GM21576 (cell line): ENCODE measurements around the gene C9orf153.
"Not testable (repeated sequence)": the region's sequence is repeated elsewhere in the genome, so short reads cannot be mapped to it uniquely, and the experiment has no call there.

Experiments
- ATAC-seq: cut with Tn5 transposase; IDR thresholded peaks from one replicate; pipeline ENCODE4 v1.9.1; 2021; ENCODE audit warnings: mild to moderate bottlenecking, moderate library complexity; ENCODE audit not compliant: unreplicated experiment

C9orf153 gene

DNA sequence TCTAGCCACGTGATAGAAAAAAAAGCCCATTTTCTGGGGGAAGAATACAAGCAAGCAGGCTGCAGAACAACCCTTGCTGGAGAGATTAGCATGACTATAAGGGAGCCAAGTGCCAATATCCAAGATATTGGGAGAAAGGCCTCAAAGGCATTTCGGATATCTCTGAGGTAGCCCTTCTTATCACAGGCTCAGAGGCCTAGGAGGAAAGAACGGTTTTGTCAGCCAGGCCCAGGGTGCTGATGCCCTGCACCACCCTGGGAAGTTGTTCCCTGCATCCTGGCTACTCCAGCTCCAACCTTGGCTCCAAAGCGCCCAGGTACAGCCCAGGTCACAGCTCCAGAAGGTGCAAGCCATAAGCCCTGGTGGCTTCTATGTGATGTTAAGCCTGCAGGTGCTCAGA lies 66.4 kb downstream of the C9orf153 start:
- ATAC-seq = no peak

DNA sequence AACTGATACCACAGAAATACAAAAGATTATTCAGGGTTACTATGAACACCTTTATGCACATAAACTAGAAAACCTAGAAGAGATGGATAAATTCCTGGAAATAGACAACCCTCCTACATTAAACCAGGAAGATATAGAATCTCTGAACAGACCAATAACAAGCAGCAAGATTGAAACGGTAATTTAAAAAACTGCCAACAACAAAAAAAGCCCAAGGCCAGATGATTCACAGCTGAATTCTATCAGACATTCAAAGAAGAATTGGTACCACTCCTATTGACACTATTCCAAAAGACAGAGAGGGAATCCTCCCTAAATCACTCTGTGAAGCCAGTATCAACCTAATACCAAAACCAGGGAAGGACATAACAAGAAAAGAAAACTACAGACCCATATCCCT lies 68.8 kb downstream of the C9orf153 start:
- not testable (repeated sequence) for ATAC-seq

DNA sequence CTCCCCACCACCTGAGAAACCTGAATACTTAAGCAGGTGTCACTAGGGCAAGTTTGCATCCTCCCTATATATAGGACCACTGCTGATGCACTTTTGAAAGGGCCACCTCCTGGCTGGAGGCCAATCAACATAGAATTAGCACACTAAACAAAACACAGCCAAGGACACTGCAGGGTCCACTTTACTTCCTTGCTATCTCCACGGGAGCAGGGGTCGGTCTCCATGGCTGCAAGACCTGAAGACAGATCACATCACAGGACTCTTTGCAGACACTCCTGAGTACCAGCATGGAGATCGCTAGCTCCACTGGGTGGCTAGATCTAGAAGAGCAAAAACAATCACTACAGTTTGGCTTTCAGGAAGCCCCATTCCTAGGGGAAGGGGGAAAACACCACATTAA lies 72.3 kb downstream of the C9orf153 start:
- no peak for ATAC-seq

DNA sequence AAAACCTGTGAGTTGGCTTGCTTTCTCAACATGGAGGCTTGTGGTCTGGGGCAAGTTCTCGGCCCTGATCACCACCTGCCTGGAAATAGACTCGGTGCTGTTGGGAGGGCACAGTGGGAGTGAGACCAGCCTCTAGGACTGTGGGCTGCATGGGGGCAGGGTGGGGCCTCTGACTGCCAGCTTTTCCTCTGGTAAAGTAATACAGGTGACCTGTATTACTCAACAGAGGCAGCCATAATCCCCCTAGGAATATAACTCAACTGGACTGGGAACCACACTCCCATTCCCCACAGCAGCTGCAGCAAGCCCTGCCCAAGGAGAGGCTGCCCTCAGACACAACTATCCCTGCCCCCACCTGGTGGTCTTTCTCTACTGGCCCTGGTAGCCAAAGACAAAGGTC lies 72.8 kb downstream of the C9orf153 start:
- no peak for ATAC-seq

DNA sequence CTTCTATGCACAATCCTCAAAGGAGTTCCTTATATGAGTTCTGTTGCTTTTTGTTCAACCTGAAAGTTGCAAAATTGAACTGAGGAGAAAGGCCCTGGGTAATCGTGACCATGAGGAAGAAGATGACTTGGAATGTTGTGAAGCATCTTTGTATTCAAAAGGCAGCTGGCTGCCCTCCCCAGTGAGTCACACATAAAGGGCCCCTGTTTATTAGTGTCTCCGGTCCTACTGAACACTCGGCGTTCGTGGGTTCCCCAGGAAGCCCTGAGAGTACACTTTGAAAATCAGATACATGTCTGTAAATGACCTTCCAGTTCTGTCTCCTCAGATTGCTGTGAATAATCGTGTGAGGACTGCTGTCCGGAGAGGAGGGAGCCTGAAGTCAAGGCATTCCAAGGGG lies 73.6 kb downstream of the C9orf153 start:
- no peak for ATAC-seq

DNA sequence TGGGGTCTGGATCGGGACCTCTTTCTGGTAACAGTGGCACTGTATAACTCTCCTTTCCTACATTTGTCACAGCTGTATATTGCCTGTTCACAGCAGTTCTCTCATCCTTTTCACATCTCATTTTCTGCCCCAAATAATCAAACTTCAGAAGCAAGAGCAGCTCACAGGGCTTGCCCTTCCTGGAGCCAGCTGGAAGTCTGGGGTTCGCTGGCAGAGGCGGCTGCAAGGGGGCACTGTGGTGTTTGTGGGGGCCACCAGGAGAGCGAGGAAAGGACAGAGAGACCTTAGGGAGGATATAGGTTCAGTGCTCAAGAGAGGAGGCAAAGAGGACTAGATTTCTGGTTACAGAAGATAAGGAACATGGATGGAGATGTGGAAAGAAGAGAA lies 75.3 kb downstream of the C9orf153 start:
- no peak for ATAC-seq

DNA sequence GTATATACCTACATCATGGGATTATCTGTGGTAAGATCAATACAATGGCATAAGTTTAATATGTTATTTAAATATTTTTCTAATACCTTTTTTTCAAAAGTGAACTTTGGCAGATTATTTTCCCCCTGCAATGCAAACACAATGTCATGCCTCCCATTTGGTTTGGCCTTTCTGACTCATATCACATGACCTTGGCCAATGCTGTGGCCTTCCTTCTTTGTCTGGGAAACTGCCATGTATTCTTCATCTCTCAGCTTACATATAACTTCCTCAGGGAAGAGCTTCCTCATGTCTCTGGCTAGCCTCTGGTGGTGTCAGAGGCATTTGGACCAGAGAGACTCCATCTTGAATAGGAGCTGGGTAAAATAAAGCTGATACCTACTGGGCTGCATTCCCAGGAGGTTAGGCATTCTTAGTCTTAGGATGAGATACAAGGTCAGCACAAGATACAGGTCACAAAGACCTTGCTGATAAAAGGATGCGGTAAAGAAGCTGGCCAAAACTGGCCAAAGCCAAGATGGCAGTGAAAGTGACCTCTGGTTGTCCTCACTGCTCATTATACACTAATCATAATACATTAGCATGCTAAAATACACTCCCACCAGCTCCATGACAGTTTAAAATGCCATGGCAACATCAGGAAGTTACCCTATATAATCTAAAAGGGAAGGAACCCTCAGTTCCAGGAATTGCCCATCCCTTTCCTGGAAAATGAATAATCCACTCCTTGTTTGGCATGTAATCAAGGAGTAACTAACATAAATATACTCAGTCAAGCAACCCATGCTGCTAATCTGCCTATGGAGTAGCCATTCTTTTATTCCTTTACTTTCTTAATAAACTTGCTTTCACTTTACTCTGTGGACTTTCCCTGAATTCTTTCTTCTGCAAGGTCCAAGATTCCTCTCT lies 76.0 kb downstream of the C9orf153 start:
- no peak for ATAC-seq

DNA sequence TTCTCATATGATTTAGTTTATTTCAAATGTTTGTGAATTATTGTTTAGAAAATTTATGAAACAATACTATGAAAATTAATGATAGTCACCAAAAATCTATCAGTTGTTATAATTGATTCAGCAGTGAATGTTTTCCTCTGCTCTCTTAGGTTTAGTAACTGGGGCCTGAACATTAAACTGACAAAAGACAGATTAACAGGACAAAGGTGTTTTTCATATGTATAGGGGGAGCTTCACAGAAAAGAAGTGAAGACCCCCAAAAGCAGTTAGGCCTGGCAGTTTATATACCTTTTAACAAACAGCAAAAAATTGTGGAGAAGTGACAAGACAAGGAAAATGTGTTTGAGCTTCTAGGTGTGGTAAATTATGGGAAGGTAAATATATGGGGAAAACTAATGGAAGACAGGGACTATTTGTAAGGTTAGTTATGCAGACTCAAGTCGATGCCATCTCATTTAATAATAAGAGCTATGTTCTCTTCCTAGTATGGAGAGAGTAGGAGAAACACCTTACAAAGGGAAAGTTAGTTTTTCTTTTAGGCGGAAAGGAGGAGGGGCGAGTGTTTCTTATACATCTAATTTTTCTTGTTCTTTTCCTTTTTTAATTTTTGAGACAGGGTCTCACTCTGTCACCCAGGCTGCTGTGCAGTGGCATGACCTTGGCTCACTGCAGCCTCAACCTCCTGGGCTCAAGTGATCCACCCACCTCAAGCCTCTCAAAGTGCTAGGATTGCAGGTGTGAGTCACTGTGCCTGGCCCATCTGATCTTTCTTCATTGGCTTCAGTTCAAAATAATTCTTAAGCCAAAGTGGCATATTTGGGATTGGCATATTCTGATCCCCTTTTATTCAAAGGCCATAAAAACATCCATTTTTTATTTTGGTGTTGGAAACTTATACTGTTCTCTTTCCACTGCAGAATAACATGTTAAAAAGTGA lies 77.8 kb downstream of the C9orf153 start:
- no peak for ATAC-seq

DNA sequence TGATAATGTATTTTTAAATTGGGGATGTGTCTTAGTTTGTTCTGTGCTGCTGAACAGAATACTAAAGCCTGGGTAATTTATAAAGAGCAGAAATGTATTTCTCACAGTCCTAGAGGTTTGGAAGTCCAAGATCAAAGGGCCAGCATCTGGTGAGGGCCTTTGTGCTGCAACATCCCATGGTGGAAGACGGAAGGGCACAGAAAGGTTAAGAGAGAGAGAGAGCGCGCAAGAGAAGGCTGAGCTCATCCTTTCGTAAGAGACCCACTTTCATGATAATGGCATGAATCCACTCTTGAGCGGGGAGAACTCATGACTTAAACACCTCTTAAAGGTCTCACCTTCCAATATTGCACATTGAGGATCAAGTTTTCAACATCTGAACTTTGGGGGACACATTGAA lies 81.0 kb downstream of the C9orf153 start:
- ATAC-seq = no peak

DNA sequence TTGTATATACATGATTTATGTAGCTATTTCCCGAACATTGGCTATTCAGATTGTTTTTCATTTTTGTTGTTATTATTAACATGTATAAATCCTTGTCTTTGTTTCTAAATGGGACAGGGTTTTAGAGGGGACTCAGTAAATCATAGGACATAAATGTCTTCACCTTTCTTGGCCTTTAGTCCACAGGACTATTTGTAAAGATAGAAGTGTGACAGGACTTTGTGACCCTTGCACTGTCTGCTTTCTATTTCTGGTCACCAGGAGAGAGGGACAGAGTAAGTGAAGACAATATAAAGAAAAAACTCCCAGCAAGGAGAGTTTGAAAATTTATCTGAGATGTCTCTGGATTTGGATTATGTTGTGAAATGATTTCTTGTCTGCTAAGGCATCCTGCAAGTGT lies 81.5 kb downstream of the C9orf153 start:
- no peak for ATAC-seq

DNA sequence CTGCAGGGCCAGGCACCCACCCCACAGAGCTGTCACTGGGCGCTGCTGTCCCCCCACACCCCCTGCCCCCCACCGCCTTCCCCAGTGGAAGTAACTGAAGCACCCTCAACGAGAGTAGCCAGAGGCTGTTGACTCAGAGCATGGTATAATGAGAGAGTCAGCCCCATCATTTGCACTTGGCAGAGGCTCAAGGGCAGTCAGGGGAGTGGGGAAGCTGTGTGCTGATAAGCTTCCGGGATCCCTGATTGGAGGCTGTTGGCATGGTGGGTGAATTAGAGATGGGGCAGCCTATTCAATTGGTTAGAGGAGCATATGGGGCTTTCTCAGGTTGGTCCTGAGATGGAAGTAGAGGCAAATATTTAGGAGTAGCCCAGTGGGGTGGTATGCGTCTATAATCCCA lies 83.0 kb downstream of the C9orf153 start:
- no peak for ATAC-seq

DNA sequence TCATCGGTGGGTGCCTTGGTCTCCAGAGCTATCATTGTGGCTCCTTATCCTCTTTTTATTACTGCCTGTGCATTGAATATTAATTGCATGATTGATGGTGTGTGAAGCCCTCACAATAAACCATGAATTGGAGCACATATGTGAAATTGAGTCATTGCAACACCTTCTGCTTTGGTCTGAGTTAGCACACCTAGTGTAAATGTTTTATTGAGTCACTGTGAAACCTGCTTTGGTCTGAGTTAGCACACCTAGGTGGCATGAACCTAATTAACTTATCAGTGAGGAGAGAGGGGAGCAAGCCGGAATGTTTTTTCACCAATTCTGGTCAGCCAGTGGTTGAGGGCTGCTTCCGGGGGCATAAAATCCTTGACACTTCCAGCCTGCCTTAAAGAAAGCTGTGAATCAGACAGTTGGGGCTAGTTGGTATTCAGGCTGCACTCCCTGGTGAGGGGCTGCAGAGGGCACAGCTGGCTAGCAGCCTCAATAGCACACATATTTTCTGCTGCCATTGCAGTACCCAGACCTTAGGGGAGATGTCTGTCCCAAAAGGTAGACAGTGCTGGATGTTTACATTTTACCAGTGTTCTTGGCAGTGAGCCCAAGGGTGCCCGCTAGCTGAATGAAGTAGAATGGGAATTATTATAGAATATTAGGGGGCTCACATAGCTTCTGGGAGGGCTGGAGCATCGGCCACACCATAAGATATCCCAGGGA lies 83.6 kb downstream of the C9orf153 start:
- ATAC-seq = no peak

DNA sequence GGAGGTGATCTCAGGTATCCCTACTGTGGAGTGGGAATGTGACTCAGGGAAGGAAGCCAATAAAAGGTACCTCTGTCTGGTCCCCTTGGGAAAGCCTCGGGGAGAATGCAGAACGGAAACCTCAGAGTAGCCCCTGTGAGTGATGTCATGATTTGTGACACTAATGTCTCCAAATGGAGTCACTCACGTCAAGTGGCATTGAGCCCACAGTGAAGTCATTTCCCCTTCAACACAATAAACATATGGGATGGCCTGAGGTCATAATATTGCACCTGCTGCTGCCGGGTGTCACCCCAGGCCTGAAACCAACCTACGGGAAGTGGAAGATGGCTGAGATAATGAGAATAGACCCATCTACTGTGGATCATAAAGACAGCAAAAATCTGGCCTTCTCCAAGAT lies 84.2 kb downstream of the C9orf153 start:
- no peak for ATAC-seq
